ENCODE results near the gene EPN2. TPM values are rescaled to one million over a fixed set of nuclear protein-coding genes. Genes with fewer than 3 reads are reported as not detected.

The EPN2 gene
- total RNA-seq, 4 donors from 2014 or later = 25.6 to 145 (median 84.1) TPM

GRCh38 chr17:19339341-19339815 is 102.2 kb downstream of the EPN2 start:
- no peaks in the 10 kb centered on the region for H3K36me3 ChIP-seq
- no peak overlapping the region for H3K27ac ChIP-seq
- H3K4me1 ChIP-seq = peaks cover 0 to 13% of the 10 kb centered on the region in 2 donors
- no peaks in the 10 kb centered on the region for H3K9me3 ChIP-seq
- peak in 1 of 2 donors; percentile 9 for DNase-seq
- intact Hi-C loops (cut with DNase I; ENCODE audit: low total_unique reads) = no loop called here
- TF ChIP-seq POLR2A (IDR thresholded peaks at IDR 0.05) (no peak), CTCF (IDR thresholded peaks at IDR 0.05) (no peak)
- H3K27me3 ChIP-seq = no peaks in the 10 kb centered on the region
- H3K4me3 ChIP-seq = no peak overlapping the region

GRCh38 chr17:19341211-19341631 is 104.1 kb downstream of the EPN2 start:
- peaks cover 9 to 22% of the 10 kb centered on the region in 2 donors for H3K4me1 ChIP-seq
- peak overlapping the region; percentile 52 to 62 for H3K27ac ChIP-seq
- intact Hi-C loops (cut with DNase I; ENCODE audit: low total_unique reads) = no loop called here
- peak; percentile 13 for DNase-seq
- H3K36me3 ChIP-seq = no peaks in the 10 kb centered on the region
- TF ChIP-seq POLR2A (IDR thresholded peaks at IDR 0.05) (no peak), CTCF (IDR thresholded peaks at IDR 0.05) (no peak)
- H3K4me3 ChIP-seq = no peak overlapping the region
- H3K27me3 ChIP-seq = no peaks in the 10 kb centered on the region
- H3K9me3 ChIP-seq = no peaks in the 10 kb centered on the region

- Histone ChIP-seq H3K4me1 (peaks cover 12 to 27% of the 10 kb centered on the region in 2 donors), H3K9me3 (no peaks in the 10 kb centered on the region), H3K36me3 (no peaks in the 10 kb centered on the region), H3K4me3 (no peak overlapping the region), H3K27ac (peak overlapping the region; percentile 52 to 62), H3K27me3 (no peaks in the 10 kb centered on the region)
- intact Hi-C loops (cut with DNase I; ENCODE audit: low total_unique reads) = no loop called here
- TF ChIP-seq POLR2A (IDR thresholded peaks at IDR 0.05) (no peak), CTCF (IDR thresholded peaks at IDR 0.05) (no peak)
- DNase-seq = peak; percentile 18 to 34
These were observed 104.8 kb downstream of the EPN2 start for GRCh38 chr17:19341641-19342610.

GRCh38 chr17:19342611-19343255 is 105.6 kb downstream of the EPN2 start:
- DNase-seq = peak; percentile 26 to 28
- no peak overlapping the region for H3K4me3 ChIP-seq
- TF ChIP-seq CTCF (IDR thresholded peaks at IDR 0.05) = no peak
- no peak for TF ChIP-seq POLR2A (IDR thresholded peaks at IDR 0.05)
- intact Hi-C loops (cut with DNase I; ENCODE audit: low total_unique reads) = no loop called here
- H3K36me3 ChIP-seq = no peaks in the 10 kb centered on the region
- H3K4me1 ChIP-seq = peaks cover 16 to 32% of the 10 kb centered on the region in 2 donors
- H3K27ac ChIP-seq = peak overlapping the region; percentile 52 to 62
- no peaks in the 10 kb centered on the region for H3K27me3 ChIP-seq
- H3K9me3 ChIP-seq = no peaks in the 10 kb centered on the region

GRCh38 chr17:19343256-19343630 is 106.1 kb downstream of the EPN2 start:
- no peak overlapping the region for H3K4me3 ChIP-seq
- no peaks in the 10 kb centered on the region for H3K9me3 ChIP-seq
- intact Hi-C loops (cut with DNase I; ENCODE audit: low total_unique reads) = no loop called here
- peak overlapping the region; percentile 52 to 62 for H3K27ac ChIP-seq
- TF ChIP-seq CTCF (IDR thresholded peaks at IDR 0.05) (no peak), POLR2A (IDR thresholded peaks at IDR 0.05) (no peak)
- H3K4me1 ChIP-seq = peaks cover 16 to 33% of the 10 kb centered on the region in 2 donors
- no peaks in the 10 kb centered on the region for H3K36me3 ChIP-seq
- peak; percentile 14 to 19 for DNase-seq
- H3K27me3 ChIP-seq = no peaks in the 10 kb centered on the region

All from uterus (tissue), 4 donors.